Measurements from ENCODE around the gene TMED5. TPM values are rescaled to one million over a fixed set of nuclear protein-coding genes. Genes with fewer than 3 reads are reported as not detected.
"Not testable (repeated sequence)": the region's sequence is repeated elsewhere in the genome, so short reads cannot be mapped to it uniquely, and the experiment has no call there.

TMED5 gene
- total RNA-seq, 6 donors from 2014 or later, result 40.3 to 137 (median 85.9) TPM

DNA sequence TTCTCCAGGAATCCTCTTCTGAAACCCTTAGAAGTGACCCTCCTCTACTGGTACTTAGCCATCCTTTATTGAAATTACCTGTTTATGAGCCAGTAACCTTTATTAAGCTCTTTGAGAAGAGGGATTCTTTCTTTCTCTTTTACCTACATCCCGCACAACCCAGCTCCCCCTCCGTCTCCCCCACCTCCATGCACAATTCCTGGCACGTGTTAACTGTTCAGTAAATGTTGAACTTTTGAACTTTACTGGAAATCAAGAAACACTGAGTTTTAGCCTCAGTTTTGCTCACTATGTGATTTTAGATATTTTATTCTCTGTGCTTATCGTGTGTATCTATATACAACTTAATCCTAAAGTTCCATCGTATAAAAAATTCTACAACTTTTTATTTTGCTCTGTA, 1.8 kb downstream of the TMED5 start:
- DNase-seq (no peak), ATAC-seq (ENCODE audit: low FRiP score in 2 of 2) (no peak)
- Histone ChIP-seq H3K9me3 (no peaks in the 10 kb centered on the region), H3K27me3 (no peaks in the 10 kb centered on the region), H3K4me1 (peaks cover 14 to 29% (median 19%) of the 10 kb centered on the region in 4 donors), H3K4me3 (peak overlapping the region; percentile 2 to 87 (median 74)), H3K27ac (peak overlapping the region in 1 of 4 donors; percentile 17), H3K36me3 (peaks cover 0 to 13% (median 0%) of the 10 kb centered on the region in 4 donors)
- TF ChIP-seq EP300 (IDR thresholded peaks at IDR 0.05) (no peak), POLR2A (IDR thresholded peaks at IDR 0.05) (no peak), POLR2AphosphoS5 (IDR thresholded peaks at IDR 0.05) (no peak)
- TF ChIP-seq, protein P1, sequence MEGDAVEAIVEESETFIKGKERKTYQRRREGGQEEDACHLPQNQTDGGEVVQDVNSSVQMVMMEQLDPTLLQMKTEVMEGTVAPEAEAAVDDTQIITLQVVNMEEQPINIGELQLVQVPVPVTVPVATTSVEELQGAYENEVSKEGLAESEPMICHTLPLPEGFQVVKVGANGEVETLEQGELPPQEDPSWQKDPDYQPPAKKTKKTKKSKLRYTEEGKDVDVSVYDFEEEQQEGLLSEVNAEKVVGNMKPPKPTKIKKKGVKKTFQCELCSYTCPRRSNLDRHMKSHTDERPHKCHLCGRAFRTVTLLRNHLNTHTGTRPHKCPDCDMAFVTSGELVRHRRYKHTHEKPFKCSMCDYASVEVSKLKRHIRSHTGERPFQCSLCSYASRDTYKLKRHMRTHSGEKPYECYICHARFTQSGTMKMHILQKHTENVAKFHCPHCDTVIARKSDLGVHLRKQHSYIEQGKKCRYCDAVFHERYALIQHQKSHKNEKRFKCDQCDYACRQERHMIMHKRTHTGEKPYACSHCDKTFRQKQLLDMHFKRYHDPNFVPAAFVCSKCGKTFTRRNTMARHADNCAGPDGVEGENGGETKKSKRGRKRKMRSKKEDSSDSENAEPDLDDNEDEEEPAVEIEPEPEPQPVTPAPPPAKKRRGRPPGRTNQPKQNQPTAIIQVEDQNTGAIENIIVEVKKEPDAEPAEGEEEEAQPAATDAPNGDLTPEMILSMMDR (IDR thresholded peaks at IDR 0.05), result no peak
- WGBS, 2 donors, result 30 to 39% methylated on average over 5 of the region's 5 CpGs

DNA sequence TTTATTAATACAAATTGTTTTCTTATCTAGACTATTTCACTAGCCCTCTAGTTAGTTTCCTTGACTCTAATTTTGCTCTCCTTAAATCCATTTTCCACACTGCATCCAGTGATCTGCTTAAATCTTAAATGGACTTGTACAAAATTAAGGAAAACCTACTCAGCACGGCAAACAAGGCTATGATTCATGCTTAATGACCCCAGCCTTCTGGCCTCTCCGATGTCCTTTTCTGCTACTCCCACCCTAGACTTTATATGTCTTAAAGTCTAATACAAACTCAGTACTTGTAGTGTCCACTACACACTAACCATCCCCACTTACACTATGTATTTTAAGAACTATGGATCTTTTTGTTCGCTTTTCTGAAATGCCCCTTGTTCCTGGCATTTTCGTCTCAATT, 2.2 kb downstream of the TMED5 start:
- peak overlapping the region in 1 of 4 donors; percentile 17 for H3K27ac ChIP-seq
- H3K4me3 ChIP-seq, result peak overlapping the region; percentile 2 to 87 (median 74)
- DNase-seq, result no peak
- H3K4me1 ChIP-seq, result peaks cover 14 to 33% (median 20%) of the 10 kb centered on the region in 4 donors
- TF ChIP-seq, protein P1 (IDR thresholded peaks at IDR 0.05), result no peak
- TF ChIP-seq POLR2A (IDR thresholded peaks at IDR 0.05) (no peak), POLR2AphosphoS5 (IDR thresholded peaks at IDR 0.05) (no peak), EP300 (IDR thresholded peaks at IDR 0.05) (no peak)
- 41 to 42% methylated on average over 4 of the region's 4 CpGs for WGBS, 2 donors
- no peaks in the 10 kb centered on the region for H3K9me3 ChIP-seq
- H3K27me3 ChIP-seq, result no peaks in the 10 kb centered on the region
- H3K36me3 ChIP-seq, result peaks cover 0 to 13% (median 0%) of the 10 kb centered on the region in 4 donors
- no peak for ATAC-seq (ENCODE audit: low FRiP score in 2 of 2)

DNA sequence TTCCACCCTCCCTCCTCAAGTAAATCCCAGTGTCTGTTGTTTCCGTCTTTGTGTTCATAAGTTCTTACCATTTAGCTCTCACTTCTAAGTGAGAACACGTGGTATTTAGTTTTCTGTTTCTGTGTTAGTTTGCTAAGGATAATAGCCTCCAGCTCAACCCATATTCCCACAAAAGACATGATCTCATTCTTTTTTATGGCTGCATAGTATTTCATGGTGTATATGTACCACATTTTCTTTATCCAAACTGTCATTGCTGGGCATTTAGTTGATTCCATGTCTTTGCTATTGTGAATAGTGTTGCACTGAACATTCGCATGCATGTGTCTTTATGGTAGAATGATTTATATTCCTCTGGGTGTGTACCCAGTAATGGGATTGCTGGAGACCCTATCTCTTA, 5.6 kb downstream of the TMED5 start:
- H3K4me3 ChIP-seq; ATAC-seq (ENCODE audit: low FRiP score in 2 of 2): not testable (repeated sequence)

DNA sequence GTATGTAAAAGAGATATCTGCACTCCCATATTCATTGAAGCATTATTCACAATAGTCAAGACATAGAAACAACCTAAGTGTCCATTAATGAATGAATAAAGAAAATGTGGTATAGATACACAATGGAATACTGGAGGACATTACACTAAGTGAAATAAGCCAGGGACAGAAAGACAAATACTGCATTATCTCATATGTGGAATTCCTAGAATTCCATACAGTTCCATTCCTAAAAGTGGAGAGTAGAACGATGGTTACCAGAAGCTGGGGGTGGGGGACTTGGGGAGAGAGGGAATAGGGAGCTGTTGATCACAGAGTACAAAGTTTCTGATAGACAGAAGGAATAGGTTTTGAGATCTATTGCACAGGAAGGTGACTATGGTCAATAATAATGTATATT, 7.4 kb downstream of the TMED5 start:
- TF ChIP-seq POLR2A (IDR thresholded peaks at IDR 0.05), result no peak
- TF ChIP-seq, protein P1 (IDR thresholded peaks at IDR 0.05), result no peak
- no peak for TF ChIP-seq EP300 (IDR thresholded peaks at IDR 0.05)
- no peak for TF ChIP-seq POLR2AphosphoS5 (IDR thresholded peaks at IDR 0.05)
- Histone ChIP-seq H3K27ac (no peak overlapping the region), H3K9me3 (peaks cover 0 to 5% (median 2%) of the 10 kb centered on the region in 4 donors), H3K4me3 (no peak overlapping the region), H3K27me3 (no peaks in the 10 kb centered on the region), H3K36me3 (peaks cover 0 to 13% (median 2%) of the 10 kb centered on the region in 4 donors), H3K4me1 (peaks cover 8 to 36% (median 21%) of the 10 kb centered on the region in 4 donors)
- DNase-seq (no peak), ATAC-seq (ENCODE audit: low FRiP score in 2 of 2) (no peak)
- 26 to 37% methylated on average over 1 of the region's 1 CpG for WGBS, 2 donors

More for the DNA sequence above, 5.6 kb downstream of the TMED5 start:
- H3K27ac ChIP-seq, H3K9me3 ChIP-seq, DNase-seq, H3K27me3 ChIP-seq: not testable (repeated sequence)
- 97 to 98% methylated on average over 3 of the region's 3 CpGs for WGBS, 2 donors
- peaks cover 18 to 47% (median 28%) of the 10 kb centered on the region in 4 donors for H3K4me1 ChIP-seq
- peaks cover 0 to 13% (median 2%) of the 10 kb centered on the region in 4 donors for H3K36me3 ChIP-seq

DNA sequence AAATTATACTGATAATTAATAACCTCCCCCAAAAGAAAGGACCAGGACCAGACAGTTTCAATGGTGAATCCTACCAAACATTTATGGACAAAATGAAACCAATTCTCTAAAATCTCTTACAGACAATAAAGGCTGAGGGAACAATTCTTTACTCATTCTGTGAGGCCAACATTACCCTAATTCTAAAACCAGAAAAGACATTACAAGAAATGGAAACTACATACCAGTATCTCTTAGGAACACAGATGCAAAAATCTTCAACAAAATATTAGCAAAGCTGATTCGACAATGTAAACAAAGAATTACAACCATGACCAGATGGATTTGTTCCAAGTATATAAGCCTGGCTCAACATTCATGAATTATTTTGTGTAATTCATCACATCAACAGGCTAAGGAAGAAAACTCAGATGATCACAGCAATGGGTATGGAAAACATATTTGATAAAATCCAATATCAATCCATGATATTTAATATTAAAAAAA, 8.6 kb downstream of the TMED5 start:
- TF ChIP-seq EP300 (IDR thresholded peaks at IDR 0.05) (no peak), POLR2AphosphoS5 (IDR thresholded peaks at IDR 0.05) (no peak), POLR2A (IDR thresholded peaks at IDR 0.05) (no peak)
- TF ChIP-seq, protein P1 (IDR thresholded peaks at IDR 0.05), result no peak
- WGBS, 2 donors, result 36 to 41% methylated on average over 1 of the region's 1 CpG
- peaks cover 0 to 5% (median 2%) of the 10 kb centered on the region in 4 donors for H3K9me3 ChIP-seq

DNA sequence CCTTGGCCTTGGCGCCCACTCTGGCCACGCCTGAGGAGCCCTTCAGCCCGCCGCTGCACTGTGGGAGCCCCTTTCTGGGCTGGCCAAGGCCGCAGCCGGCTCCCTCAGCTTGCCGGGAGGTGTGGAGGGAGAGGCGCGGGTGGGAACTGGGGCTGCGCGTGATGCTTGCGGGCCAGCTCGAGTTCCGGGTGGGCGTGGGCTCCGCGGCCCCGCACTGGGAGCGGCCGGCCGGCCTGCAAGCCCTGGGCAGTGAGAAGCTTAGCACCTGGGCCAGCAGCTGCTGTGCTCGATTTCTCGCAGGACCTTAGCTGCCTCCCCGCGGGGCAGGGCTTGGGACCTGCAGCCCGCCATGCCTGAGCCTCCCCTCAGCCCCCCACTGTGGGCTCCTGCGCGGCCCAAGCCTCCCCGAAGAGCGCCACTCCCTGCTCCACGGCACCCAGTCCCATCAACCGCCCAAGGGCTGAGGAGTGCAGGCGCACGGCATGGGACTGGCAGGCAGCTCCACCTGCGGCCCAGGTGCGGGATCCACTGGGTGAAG, 10.0 kb downstream of the TMED5 start:
- not testable (repeated sequence) for H3K27me3 ChIP-seq; H3K36me3 ChIP-seq; ATAC-seq (ENCODE audit: low FRiP score in 2 of 2); H3K9me3 ChIP-seq; H3K4me3 ChIP-seq; H3K27ac ChIP-seq
- peak in 1 of 2 donors; percentile 76 for DNase-seq
- peaks cover 8 to 20% (median 14%) of the 10 kb centered on the region in 4 donors for H3K4me1 ChIP-seq
- 93 to 95% methylated on average over 7 to 24 of the region's 36 CpGs for WGBS, 2 donors

More for the DNA sequence above, 8.6 kb downstream of the TMED5 start:
- Histone ChIP-seq H3K27me3 (no peaks in the 10 kb centered on the region), H3K4me1 (peaks cover 8 to 26% (median 18%) of the 10 kb centered on the region in 4 donors), H3K36me3 (peaks cover 0 to 13% (median 2%) of the 10 kb centered on the region in 4 donors), H3K4me3 (peak overlapping the region in 1 of 4 donors; percentile 4), H3K27ac (no peak overlapping the region)
- ATAC-seq (ENCODE audit: low FRiP score in 2 of 2) (no peak), DNase-seq (no peak)

Measured in upper lobe of left lung (tissue), 6 donors.